Measurements from ENCODE around the gene TXNDC8.
A peak's percentile ranks its signal among the peaks of the same experiment; 100 is the strongest.

The TXNDC8 gene

GRCh38 chr9:110257097-110257841, 80.4 kb downstream of the TXNDC8 start:
- H3K9me2 ChIP-seq (ENCODE audit: low read depth, low read length) = no peaks in the 10 kb centered on the region
- no peaks in the 10 kb centered on the region for H3K9me3 ChIP-seq (ENCODE audit: low read length)
- H3K79me2 ChIP-seq (ENCODE audit: insufficient read depth, low read length) = peaks cover 34% of the 10 kb centered on the region
- H3K4me3 ChIP-seq (ENCODE audit: low read depth, low read length, poor library complexity, severe bottlenecking) = peak overlapping the region; percentile 93
- H3K4me1 ChIP-seq (ENCODE audit: insufficient read depth, low read length, severe bottlenecking) = peaks cover 31% of the 10 kb centered on the region
- no peak for TF ChIP-seq EZH2 (IDR thresholded peaks at IDR 0.05; ENCODE audit: borderline replicate concordance, low read length)
- TF ChIP-seq, protein P1, sequence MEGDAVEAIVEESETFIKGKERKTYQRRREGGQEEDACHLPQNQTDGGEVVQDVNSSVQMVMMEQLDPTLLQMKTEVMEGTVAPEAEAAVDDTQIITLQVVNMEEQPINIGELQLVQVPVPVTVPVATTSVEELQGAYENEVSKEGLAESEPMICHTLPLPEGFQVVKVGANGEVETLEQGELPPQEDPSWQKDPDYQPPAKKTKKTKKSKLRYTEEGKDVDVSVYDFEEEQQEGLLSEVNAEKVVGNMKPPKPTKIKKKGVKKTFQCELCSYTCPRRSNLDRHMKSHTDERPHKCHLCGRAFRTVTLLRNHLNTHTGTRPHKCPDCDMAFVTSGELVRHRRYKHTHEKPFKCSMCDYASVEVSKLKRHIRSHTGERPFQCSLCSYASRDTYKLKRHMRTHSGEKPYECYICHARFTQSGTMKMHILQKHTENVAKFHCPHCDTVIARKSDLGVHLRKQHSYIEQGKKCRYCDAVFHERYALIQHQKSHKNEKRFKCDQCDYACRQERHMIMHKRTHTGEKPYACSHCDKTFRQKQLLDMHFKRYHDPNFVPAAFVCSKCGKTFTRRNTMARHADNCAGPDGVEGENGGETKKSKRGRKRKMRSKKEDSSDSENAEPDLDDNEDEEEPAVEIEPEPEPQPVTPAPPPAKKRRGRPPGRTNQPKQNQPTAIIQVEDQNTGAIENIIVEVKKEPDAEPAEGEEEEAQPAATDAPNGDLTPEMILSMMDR (IDR thresholded peaks at IDR 0.05; ENCODE audit: low read length) = no peak
- peak overlapping the region; percentile 94; the same call in 1 of the 2 replicates for H2AFZ ChIP-seq (ENCODE audit: low read length)
- H4K20me1 ChIP-seq (ENCODE audit: insufficient read depth, low read length) = no peaks in the 10 kb centered on the region
- no peaks in the 10 kb centered on the region for H3F3A ChIP-seq (ENCODE audit: insufficient read depth, low read length)
- no peaks in the 10 kb centered on the region for H3K27me3 ChIP-seq (ENCODE audit: insufficient read depth, low read length)
- H3K27ac ChIP-seq (ENCODE audit: low read depth, low read length, poor library complexity, severe bottlenecking) = no peak overlapping the region
- H3K4me2 ChIP-seq (ENCODE audit: low read length) = peak overlapping the region; percentile 100
- H3K9ac ChIP-seq (ENCODE audit: low read length) = peak overlapping the region; percentile 72
- H3K36me3 ChIP-seq (ENCODE audit: insufficient read depth, low read length) = no peaks in the 10 kb centered on the region

GRCh38 chr9:110256380-110257096, 81.1 kb downstream of the TXNDC8 start, which contains the start of gene TXN:
Gene TXN, minus strand, starts transcription at chr9:110256507. Its CDS starts 72 bp downstream, at chr9:110256435.
- H3K27me3 ChIP-seq (ENCODE audit: insufficient read depth, low read length) = no peaks in the 10 kb centered on the region
- no peak for TF ChIP-seq EZH2 (IDR thresholded peaks at IDR 0.05; ENCODE audit: borderline replicate concordance, low read length)
- TF ChIP-seq, protein P1 (IDR thresholded peaks at IDR 0.05; ENCODE audit: low read length) = no peak
- no peaks in the 10 kb centered on the region for H3F3A ChIP-seq (ENCODE audit: insufficient read depth, low read length)
- H3K9me3 ChIP-seq (ENCODE audit: low read length) = no peaks in the 10 kb centered on the region
- H3K79me2 ChIP-seq (ENCODE audit: insufficient read depth, low read length) = peaks cover 39% of the 10 kb centered on the region
- H3K9ac ChIP-seq (ENCODE audit: low read length) = peak within 1 kb of the TSS; percentile 77
- H3K4me2 ChIP-seq (ENCODE audit: low read length) = peak within 1 kb of the TSS; percentile 100
- no peaks in the 10 kb centered on the region for H4K20me1 ChIP-seq (ENCODE audit: insufficient read depth, low read length)
- peak within 1 kb of the TSS; percentile 93 for H3K4me3 ChIP-seq (ENCODE audit: low read depth, low read length, poor library complexity, severe bottlenecking)
- no peaks in the 10 kb centered on the region for H3K36me3 ChIP-seq (ENCODE audit: insufficient read depth, low read length)
- H3K9me2 ChIP-seq (ENCODE audit: low read depth, low read length) = no peaks in the 10 kb centered on the region
- peak within 1 kb of the TSS; percentile 42 for H3K27ac ChIP-seq (ENCODE audit: low read depth, low read length, poor library complexity, severe bottlenecking)
- peak within 1 kb of the TSS; percentile 94; the same call in 1 of the 2 replicates for H2AFZ ChIP-seq (ENCODE audit: low read length)
- peaks cover 31% of the 10 kb centered on the region for H3K4me1 ChIP-seq (ENCODE audit: insufficient read depth, low read length, severe bottlenecking)

DNA sequence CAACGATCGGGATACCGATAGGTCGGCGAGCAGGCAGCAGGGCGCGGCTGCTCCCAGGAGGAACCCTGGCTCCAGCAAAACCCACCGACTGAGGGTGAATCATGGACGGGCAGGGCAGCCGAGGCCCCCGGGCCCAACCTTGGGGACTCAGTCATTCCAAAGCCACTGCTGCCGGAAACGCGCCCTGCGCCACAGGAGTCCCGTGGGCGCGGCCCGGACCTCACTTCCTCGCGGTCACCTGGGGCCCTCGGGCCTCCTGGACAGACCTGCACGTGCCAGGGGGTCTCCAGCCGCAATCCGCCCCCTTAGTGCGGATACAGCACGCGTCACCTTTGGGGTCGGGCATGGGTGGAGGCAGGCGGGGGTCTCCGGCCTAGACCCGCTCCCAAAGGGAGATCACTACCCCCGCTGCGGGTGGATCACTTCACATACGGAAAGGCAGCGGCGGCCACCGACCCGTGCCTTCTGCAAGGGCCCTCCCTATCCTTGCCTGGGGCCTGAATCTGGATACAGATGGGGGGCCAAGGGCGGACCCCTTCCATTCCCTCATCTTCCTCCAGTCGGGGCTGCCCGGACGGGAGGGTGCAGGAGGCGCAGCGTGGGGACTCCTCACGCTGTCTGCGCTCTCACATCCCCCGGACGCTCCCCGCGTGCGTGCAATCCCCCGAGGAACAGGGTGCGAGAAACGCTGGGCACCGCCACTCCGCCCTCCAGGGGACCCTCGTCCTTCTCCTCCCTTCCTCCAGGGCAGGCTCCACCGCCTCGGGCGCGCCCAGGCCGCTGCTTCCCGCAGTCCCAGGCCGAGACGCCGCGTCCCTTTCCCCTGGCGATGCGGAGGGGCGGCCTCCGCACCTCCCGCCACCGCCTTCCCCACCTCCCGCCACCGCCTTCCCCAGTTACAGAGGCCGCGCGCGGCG, 81.9 kb downstream of the TXNDC8 start:
- H3K4me3 ChIP-seq (ENCODE audit: low read depth, low read length, poor library complexity, severe bottlenecking) = peak overlapping the region; percentile 93
- H3K27ac ChIP-seq (ENCODE audit: low read depth, low read length, poor library complexity, severe bottlenecking) = peak overlapping the region; percentile 42
- no peaks in the 10 kb centered on the region for H3K27me3 ChIP-seq (ENCODE audit: insufficient read depth, low read length)
- H3K36me3 ChIP-seq (ENCODE audit: insufficient read depth, low read length) = peaks cover 4% of the 10 kb centered on the region; the same call in 1 of the 2 replicates
- no peaks in the 10 kb centered on the region for H4K20me1 ChIP-seq (ENCODE audit: insufficient read depth, low read length)
- no peaks in the 10 kb centered on the region for H3K9me2 ChIP-seq (ENCODE audit: low read depth, low read length)
- peaks cover 31% of the 10 kb centered on the region for H3K4me1 ChIP-seq (ENCODE audit: insufficient read depth, low read length, severe bottlenecking)
- no peak overlapping the region for H2AFZ ChIP-seq (ENCODE audit: low read length)
- H3K79me2 ChIP-seq (ENCODE audit: insufficient read depth, low read length) = peaks cover 41% of the 10 kb centered on the region
- H3K9me3 ChIP-seq (ENCODE audit: low read length) = no peaks in the 10 kb centered on the region
- peak overlapping the region; percentile 89 for H3K4me2 ChIP-seq (ENCODE audit: low read length)
- peak overlapping the region; percentile 77 for H3K9ac ChIP-seq (ENCODE audit: low read length)
- H3F3A ChIP-seq (ENCODE audit: insufficient read depth, low read length) = no peaks in the 10 kb centered on the region
- TF ChIP-seq EZH2 (IDR thresholded peaks at IDR 0.05; ENCODE audit: borderline replicate concordance, low read length) = no peak
- TF ChIP-seq, protein P1 (IDR thresholded peaks at IDR 0.05; ENCODE audit: low read length) = no peak
